GM19438 (cell line): ENCODE results near the gene OR6K3.
"Not testable (repeated sequence)": the region's sequence is repeated elsewhere in the genome, so short reads cannot be mapped to it uniquely, and the experiment has no call there.

Experiments used
- ATAC-seq: cut with Tn5 transposase; IDR thresholded peaks from one replicate; pipeline ENCODE4 v1.9.1; 2021; ENCODE audit warnings: low read depth; ENCODE audit not compliant: unreplicated experiment

Gene OR6K3, protein sequence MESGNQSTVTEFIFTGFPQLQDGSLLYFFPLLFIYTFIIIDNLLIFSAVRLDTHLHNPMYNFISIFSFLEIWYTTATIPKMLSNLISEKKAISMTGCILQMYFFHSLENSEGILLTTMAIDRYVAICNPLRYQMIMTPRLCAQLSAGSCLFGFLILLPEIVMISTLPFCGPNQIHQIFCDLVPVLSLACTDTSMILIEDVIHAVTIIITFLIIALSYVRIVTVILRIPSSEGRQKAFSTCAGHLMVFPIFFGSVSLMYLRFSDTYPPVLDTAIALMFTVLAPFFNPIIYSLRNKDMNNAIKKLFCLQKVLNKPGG

DNA sequence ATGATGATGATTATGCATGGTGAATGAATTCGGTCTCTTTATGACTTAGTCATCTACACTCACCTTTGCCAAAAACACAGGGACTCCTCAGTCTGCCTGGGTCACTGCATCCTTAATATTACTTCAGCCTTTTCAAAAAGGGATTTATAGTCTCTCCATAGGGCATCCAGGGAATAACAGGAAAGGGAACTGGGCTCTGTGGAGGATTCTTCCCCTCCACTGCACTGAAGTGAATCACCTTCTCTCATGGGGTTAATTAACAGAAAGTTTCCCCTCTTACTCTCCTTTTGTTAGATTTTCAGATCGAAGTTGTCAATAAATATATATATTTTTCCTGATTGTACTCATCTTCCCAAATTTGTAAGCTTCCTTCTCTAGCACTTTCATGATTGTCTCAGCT, at the start of gene OR6K3:
Gene OR6K3 (minus strand): TSS at position 101 of the 400 bp plus-strand sequence. CDS start 2,605 bp downstream, outside the sequence.
- ATAC-seq, result no peak

DNA sequence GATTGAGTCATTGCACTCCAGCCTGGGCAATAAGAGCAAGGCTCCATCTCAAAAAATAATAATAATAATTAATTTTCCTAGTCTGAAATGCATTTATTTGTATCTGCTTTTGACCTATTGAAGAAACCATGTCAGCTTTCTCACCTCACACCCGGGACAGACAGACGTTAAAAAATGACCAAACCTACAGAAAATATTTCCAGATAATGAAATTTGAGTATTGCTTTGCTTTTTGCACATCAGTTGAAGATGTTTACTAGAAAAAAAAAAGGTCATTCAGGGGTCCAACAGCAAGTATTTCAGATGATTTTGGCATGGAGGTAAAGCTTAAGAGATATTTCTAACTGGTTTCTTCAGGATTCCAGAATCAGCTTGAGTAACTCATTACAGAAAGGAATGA, 33.9 kb upstream of the OR6K3 start, which contains the start of gene OR6K6:
Gene OR6K6 (plus strand): TSS at position 301 of the 400 bp plus-strand sequence. CDS start 168 bp downstream, outside the sequence.
- ATAC-seq, result no peak

DNA sequence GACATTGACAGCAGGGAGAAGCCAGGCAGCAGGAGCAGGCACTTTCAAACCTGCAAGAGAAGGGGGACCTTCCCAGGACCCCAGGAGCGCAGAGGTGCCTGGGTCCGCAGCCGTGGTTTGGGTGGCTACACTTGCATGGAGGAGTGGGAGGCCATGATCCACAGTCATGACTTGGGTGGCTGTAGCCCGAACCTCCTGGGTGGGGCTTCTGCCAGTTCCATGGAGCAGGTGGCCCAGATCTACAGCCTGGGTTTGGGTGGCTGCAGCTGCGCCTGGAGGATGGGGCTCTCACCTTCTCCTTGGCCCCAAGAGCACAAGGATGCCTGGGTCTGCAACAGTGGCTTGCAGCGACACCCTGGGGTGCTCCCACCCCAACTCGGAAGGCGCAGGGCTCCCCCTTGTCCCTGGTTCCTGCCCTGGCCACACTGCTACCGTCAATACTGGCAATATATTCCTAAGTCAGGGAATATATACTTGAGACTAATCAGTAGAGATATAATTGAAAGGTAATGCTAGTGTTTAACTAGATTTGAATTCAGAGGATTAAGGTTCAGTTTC, 31.7 kb upstream of the OR6K3 start:
- no peak for ATAC-seq

DNA sequence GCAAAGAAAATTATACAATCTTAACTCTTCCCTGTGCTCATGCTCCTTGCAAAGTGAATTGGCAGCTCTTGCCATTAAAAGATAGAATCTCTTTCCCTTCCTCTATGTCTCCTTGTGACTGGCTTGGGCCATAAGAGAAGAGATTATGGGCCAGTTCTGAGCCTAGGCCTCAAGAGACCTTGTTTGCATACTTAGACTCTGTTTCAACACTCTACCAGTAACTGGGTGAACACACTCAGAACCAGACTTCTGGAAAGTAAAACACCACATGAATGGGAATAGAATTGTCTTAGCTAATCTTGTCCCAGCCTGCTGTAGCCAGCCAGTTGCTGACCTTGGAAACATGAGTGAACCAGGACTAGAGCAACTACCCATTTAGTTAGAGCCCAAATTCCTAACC, 15.3 kb upstream of the OR6K3 start:
- ATAC-seq, result no peak

DNA sequence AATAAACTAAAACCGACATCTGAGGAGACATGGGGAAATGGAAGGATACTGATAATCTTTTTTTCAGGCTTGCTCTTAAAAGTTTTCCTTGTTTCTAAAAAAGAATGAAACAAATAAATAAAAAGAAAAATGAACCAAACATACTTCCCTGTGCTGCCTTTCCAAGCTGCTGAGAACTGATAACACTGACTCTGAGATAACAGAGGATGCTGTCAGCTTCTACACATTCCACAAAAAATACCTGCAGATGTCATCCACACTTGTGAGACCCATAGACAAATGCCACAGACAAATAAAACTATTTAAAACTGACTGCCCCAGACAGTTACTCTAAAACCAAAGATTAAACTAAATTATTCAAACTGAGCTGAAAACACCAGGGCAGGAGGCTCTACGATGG, 12.0 kb upstream of the OR6K3 start:
- no peak for ATAC-seq

DNA sequence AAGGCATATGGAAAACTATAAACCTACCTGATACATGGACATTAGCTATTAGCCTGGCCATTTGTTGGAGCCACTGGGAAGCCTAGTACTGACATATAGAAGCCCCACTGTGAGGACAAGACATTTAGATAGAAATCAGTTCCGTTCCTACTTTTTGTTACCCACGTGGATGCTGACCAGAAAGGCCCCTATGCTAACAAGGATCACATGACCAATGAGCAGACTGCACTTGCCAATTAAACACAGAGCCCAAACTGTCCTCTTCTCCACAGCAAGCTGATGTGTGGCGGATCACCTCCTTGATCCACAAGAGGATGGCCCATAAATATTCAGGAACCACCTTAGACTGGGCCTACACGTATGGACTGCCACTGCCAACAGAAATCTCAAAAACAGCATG, 11.2 kb upstream of the OR6K3 start:
- no peak for ATAC-seq

DNA sequence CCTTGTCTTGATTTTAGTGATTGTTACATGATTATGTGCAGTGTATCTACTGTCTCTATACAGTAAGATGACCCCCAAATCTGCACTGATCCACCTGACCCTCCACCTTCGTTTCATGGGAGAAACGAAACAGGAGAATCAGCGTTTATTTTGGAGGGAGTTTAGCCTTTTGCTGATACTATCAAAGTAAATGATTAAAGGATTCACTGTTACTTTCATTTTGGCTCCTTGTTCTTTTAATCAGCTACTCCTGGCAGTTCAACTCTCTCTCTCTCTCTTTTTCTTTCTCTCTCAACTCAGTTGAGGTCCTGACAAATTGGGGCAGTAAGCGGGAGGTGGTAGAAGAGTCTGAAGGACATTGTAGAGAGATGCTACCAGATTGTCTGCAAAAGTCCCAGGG, 9.9 kb upstream of the OR6K3 start:
- no peak for ATAC-seq

DNA sequence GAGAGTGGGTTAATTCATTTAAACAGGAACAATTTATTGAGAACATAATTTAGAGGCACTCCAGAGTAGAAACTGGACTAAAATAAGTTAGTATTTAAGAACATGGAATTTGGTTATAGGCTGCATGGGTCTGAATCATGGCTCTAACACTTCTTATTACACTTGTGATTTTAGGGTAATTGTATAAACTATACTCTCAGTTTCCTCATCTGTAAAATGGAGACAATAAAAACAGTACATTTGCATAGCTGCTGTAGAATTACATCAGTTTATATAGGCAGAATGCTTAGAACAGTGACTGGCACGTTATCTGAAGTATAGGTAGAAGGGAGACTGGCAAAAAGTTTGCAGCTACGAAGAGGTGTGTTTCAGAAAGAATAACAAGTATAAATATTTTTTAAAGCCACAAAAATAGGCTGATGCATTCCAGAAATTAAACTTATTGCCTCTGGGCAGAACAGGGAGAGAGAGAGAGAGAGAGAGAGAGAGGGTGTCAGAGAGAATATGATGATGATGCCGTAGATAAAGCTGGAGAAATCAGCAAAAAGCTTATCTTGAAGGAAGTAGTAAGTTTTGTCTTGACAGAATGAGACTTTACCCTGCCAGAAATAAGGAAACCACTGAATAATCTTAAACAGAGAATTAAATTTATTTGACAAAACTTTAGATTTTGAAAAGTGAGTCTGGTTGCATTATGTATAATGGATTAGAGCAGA, 8.1 kb upstream of the OR6K3 start:
- ATAC-seq, result no peak

DNA sequence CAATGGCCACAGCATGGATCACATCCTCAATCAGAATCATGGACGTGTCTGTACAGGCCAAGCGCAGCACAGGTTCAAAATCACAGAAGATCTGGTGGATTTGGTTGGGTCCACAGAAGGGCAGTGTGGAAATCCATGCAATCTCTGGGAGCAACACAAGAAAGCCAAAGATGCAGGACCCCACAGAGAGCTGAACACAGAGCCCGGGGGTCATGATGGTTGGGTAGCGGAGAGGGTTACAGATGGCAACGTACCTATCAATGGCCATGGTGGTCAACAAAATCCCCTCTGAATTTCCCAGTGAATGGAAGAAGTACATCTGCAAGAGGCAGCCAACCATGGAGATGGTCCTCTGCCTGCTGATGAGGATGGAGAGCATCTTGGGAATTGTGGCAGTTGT, 3.9 kb upstream of the OR6K3 start:
- no peak for ATAC-seq

DNA sequence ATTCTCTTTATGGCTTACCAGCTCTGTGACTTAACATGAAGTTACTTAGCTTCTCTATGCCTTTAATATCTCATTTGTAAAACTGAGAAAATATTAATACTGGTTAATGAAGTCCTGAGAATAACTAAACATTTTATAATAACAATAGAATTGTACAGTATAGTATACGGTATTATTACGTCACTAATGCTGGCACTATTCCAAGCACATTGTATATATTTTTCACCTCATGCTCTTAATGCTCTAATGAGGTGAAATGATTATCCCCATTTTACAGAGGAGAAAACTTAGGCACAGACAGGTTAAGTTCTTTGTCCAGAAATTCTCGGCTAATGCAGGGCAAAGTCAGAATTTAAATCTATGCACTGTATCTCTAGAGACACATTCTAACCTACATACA, 856 bp downstream of the OR6K3 start:
- ATAC-seq, result no peak

DNA sequence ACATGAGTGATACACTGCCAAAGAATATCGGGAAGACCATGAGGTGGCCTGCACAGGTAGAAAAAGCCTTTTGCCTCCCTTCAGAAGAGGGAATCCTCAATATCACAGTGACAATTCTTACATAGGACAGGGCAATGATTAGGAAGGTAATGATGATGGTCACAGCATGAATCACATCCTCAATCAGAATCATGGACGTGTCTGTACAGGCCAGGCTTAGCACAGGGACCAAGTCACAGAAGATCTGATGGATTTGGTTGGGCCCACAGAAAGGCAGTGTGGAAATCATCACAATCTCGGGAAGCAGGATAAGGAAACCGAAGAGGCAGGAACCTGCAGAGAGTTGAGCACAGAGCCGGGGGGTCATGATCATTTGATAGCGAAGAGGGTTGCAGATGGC, 3.2 kb downstream of the OR6K3 start:
- ATAC-seq, result no peak

DNA sequence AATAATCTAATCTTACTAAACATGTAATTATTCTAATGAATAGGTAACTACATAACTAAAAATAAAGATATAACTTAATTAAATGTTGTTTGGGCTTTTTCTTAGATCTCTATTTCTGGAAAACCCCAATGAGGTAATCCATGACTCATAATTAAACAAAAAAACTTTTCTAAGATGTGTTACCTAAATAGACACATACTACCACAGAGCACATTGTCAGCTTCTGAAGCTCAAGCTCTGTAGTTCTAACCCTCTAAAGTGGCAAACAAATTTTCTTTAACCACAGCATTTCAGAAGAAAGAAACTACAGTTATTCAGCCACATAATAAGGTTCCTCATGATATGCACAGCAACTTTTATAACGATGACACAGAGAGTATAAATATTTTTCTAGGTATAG, 4.2 kb downstream of the OR6K3 start:
- no peak for ATAC-seq

DNA sequence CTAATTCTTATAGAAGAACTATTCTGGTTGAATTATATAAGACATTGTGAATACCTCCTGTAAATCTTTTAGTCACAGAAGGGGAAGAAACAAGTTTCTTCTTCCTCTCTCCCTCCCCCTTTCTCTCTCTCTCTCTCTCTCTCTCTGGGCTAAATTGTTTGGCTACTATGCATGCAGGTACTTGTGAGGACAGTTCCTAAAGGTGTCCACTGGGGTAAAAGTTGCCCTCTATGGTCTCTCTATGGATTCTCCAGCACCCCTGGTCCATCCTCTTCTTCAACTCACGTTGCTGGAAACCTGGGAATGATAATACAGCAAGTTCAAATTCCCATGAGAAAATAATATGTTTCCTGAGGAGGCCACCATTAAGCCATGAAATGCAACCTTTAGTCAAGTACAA, 5.8 kb downstream of the OR6K3 start:
- ATAC-seq, result no peak

DNA sequence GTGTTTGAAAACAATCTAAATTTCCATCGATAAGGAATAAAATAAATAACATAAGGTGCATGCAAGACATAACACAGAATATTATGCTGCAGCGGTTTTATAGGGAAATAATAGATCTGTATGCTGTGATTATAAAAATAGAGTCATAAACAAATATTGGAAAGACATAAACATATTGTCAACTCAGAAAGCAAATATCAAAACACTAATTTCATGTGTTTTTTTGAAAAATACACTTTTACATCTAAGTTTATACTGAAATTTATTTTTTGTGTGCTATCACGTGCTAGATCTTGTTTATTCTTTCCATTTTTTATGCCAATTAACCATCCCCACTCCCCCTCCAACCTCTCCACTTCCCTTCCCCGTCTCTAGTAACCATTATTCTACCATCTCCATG, 9.4 kb downstream of the OR6K3 start:
- ATAC-seq, result no peak

DNA sequence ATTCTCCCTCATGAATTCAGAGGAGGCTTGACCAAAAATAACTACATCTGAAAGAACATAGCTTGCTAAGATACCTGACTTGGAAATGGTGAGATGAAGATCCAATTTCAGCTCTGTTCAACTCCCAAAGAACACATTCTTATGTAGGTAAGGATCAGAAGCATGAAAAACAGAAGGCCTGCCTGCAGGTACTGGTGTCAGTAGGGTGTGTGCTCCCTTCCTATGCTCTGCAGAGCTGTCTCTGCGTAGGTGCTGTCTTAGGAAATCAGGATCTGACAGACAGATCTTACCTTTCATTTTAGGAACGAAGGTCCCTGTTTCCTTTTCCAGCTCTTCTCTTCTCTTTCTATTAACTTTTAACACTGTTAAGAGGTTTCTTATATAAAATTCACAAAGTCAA, 14.4 kb downstream of the OR6K3 start:
- no peak for ATAC-seq

DNA sequence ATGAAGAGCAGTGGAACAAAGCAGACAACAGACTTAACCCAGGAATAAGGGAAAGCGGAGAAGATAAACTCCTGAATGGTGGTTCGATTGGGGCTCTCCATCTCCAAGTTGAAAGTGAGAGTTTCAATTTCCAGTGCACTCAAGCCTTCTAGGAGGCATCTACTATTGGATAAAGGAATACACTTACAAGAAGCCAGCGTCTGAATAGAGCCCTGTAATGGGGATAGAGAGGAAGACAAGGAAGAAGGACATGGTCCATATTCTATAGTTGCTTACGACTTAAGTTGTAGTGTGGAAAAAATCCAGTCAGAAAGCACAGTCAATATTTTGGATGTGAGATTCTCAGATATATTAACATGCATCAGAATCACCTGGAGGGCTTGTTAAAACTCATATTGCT, 20.0 kb downstream of the OR6K3 start, which contains the start of gene OR6K2:
Gene OR6K2 (minus strand): TSS at position 101 of the 400 bp plus-strand sequence. CDS start 0 bp downstream, at position 101.
- ATAC-seq, result no peak

DNA sequence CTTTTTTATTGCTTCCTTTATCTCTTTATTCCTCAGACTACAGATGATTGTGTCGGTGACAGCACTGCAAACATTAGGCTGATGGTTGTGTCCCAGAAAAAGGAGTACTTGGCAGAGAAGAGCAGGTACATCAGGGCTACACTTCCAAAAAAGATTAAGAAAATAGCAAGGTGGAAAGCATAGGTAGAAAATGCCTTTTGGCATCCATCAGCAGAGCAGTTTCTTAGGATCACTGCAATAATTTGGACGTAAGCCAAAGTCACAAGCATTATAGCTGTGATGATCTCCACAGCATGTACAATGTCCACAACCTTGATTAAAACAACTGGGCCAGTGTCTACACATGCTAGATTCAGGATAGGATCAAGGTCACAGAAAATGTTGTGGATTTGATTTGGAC, 25.9 kb downstream of the OR6K3 start:
- no peak for ATAC-seq

DNA sequence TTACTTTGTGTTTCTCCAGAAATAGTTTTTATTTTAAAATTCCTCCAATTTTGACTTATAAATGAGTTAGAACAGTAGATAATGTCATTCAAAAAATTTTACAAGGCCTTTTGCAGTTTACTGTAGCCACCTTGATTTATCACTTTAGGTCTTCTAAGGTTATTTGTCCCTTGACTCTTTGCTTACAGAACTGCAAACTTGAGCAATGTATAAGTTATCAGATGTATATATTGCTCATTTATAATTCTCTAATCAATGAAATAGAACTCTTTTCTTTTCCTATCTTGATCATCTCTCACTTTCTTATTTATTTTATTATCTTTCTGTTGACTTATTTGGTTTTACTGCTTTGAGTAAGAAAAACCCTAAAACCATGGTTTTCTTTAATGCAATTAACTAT, 28.2 kb downstream of the OR6K3 start:
- no peak for ATAC-seq

DNA sequence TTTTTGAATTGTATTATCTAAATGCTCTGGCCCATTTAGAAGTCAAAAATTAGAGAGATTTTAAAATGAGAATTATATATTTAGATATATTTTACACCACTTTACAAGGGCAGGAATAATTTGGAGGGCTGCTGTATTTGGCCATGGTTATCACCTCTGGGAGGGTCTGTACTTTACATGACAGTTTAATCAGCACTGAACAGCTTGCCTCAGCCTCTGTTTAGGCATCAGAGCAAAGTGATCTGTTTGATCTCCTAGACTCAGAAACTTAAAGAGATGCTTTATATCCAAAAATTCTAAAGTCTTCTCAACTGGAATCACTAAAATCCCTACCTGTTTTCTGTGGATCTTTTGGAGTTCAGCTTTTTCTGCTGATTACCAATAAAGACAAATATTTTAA, 28.6 kb downstream of the OR6K3 start:
- no peak for ATAC-seq

DNA sequence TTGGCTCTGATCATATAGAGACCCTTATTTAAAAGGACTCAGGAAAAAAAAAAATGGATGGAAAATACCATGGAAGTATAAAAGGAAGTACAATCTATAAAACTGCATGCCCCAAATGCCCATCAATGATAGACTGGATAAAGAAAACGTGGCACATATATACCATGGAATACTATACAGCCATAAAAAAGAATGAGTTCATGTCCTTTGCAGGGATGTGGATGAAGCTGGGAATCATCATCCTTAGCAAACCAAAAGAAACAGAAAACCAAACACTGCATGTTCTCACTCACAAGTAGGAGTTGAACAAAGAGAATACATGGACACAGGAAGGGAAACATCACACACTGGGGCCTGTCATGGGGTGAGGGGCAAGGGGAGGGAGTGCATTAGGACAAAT, 29.4 kb downstream of the OR6K3 start:
- ATAC-seq, result not testable (repeated sequence)

DNA sequence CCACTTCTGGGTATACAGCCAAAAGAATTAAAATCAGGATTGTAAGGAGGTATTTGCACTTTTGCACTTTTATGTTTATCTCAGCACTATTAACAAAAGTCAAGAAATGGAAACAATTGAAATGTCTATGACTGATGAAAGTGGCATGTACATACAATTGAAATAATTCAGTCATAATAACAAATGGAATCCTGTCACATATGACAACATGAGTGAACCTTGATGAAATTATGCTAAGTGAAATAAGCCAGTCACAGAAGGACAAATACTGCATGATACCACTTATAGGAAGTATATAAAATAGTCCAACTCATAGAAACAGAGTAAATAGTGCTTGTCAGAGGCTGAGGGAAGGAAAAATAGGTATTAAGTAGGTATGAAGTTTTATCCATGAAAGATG, 30.6 kb downstream of the OR6K3 start:
- ATAC-seq, result no peak

DNA sequence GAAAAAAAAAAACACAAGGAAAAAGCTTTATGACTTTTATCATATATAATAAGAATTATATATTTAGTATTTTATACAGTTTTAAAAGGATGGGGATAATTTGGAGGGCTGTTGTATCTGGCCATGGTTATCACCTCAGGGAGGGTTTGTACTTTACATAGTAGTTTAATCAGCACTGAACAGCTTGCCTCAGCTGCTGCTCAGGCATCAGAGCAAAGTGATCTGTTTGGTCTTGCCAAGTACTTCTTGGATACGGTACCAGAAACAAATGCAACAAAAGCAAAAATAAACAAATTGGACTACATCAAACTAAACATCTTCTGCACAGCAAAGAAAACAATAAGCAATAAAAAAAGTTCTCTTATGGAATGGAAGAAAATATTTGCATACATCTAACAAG, 31.4 kb downstream of the OR6K3 start:
- ATAC-seq, result no peak
